ENCODE results near the gene PLD1.

GRCh38 chr3:171718493-171719185, 91.6 kb downstream of the PLD1 start:
- no peak for TF ChIP-seq CTCF (IDR thresholded peaks at IDR 0.05)
- TF ChIP-seq POLR2A (IDR thresholded peaks at IDR 0.05), result no peak

Measured in right lobe of liver (tissue), 4 donors.